ENCODE measurements around the gene AFF3.

The AFF3 gene

GRCh38 chr2:99637159-99637697, 505.2 kb downstream of the AFF3 start:
- no peak overlapping the region for H3K4me3 ChIP-seq (ENCODE audit: low read depth, low read length)
- no peak for TF ChIP-seq CTCF (IDR thresholded peaks at IDR 0.05; ENCODE audit: borderline replicate concordance, insufficient read depth, low read depth, low read length)

GRCh38 chr2:99636144-99637034, 506.0 kb downstream of the AFF3 start:
- no peak overlapping the region for H3K4me3 ChIP-seq (ENCODE audit: low read depth, low read length)
- TF ChIP-seq CTCF (IDR thresholded peaks at IDR 0.05; ENCODE audit: borderline replicate concordance, insufficient read depth, low read depth, low read length) = no peak

- TF ChIP-seq CTCF (IDR thresholded peaks at IDR 0.05; ENCODE audit: borderline replicate concordance, insufficient read depth, low read depth, low read length) = no peak
- H3K4me3 ChIP-seq (ENCODE audit: low read depth, low read length) = no peak overlapping the region
Observed at GRCh38 chr2:99635710-99636109, 506.7 kb downstream of the AFF3 start.

- no peak overlapping the region for H3K4me3 ChIP-seq (ENCODE audit: low read depth, low read length)
- no peak for TF ChIP-seq CTCF (IDR thresholded peaks at IDR 0.05; ENCODE audit: borderline replicate concordance, insufficient read depth, low read depth, low read length)
Observed at GRCh38 chr2:99634234-99634633, 508.2 kb downstream of the AFF3 start.

GRCh38 chr2:99631700-99632099, 510.7 kb downstream of the AFF3 start:
- no peak for TF ChIP-seq CTCF (IDR thresholded peaks at IDR 0.05; ENCODE audit: borderline replicate concordance, insufficient read depth, low read depth, low read length)
- H3K4me3 ChIP-seq (ENCODE audit: low read depth, low read length) = no peak overlapping the region

- TF ChIP-seq CTCF (IDR thresholded peaks at IDR 0.05; ENCODE audit: borderline replicate concordance, insufficient read depth, low read depth, low read length) = no peak
- no peak overlapping the region for H3K4me3 ChIP-seq (ENCODE audit: low read depth, low read length)
Observed at GRCh38 chr2:99629320-99629719, 513.1 kb downstream of the AFF3 start.

- no peak overlapping the region for H3K4me3 ChIP-seq (ENCODE audit: low read depth, low read length)
- no peak for TF ChIP-seq CTCF (IDR thresholded peaks at IDR 0.05; ENCODE audit: borderline replicate concordance, insufficient read depth, low read depth, low read length)
Observed at GRCh38 chr2:99626158-99626557, 516.2 kb downstream of the AFF3 start.

Measured in GM12875 (cell line).